ENCODE measurements around the gene RAD51B.
"Not testable (repeated sequence)": the region's sequence is repeated elsewhere in the genome, so short reads cannot be mapped to it uniquely, and the experiment has no call there.

Gene RAD51B

GRCh38 chr14:68079941-68080697 is 260.5 kb downstream of the RAD51B start:
- no peak for DNase-seq (ENCODE audit: low read depth in 2 of 2)

- no peak for DNase-seq (ENCODE audit: low read depth in 2 of 2)
Observed at GRCh38 chr14:68081489-68081888, 261.9 kb downstream of the RAD51B start.

DNA sequence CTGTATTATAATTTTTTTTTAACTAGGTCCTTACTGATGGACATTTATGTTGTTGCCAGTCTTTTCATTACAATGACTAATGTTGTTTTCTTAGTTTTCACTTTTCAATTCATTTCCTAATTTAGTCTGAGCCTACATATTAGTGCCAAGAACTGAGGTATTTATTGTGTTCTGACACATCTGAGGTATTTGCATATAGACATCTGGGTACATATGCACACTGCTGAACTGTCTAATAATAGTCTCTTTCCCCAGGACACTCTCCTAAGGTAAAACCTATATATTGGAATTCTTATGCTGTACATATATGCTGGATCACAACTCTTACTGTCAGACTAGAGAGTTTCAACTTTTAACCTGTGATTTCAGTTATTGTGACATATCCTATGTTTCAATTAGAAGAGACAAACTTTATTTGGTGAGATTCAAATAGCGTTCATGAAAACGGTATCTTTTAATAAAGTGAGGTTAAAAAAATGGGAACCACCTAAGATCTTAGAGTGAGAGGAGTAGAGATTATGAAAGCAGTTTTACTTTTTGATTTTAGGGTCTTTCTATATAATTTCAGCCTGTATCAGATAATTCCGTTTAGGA is 263.2 kb downstream of the RAD51B start:
- DNase-seq (ENCODE audit: low read depth in 2 of 2) = no peak

DNA sequence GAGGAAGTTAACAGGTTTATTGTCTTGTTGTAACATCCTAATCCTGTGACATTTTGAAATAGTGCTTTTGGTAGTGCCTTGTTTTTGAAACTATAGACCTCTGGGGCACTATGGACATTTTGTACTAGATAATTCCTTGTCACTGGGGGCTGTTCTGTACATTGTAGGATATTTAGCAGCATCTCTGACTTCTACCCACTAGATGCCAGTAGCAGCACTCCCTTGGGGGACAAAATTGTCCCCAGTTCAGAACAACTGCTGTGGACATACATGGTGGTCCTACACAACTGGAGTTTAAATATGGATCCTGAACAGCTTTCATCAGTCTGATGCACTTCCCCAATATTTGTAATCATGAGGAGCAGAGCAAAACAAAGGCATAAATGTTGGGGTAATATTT is 264.7 kb downstream of the RAD51B start:
- no peak for DNase-seq (ENCODE audit: low read depth in 2 of 2)

GRCh38 chr14:68085742-68086141 is 266.2 kb downstream of the RAD51B start:
- DNase-seq (ENCODE audit: low read depth in 2 of 2) = no peak

- DNase-seq (ENCODE audit: low read depth in 2 of 2) = no peak
Observed at GRCh38 chr14:68088451-68088854, 268.9 kb downstream of the RAD51B start.

- no peak for DNase-seq (ENCODE audit: low read depth in 2 of 2)
Observed at GRCh38 chr14:68089146-68089731, 269.7 kb downstream of the RAD51B start.

- DNase-seq (ENCODE audit: low read depth in 2 of 2) = no peak
Observed at GRCh38 chr14:68094158-68094557, 274.6 kb downstream of the RAD51B start.

DNA sequence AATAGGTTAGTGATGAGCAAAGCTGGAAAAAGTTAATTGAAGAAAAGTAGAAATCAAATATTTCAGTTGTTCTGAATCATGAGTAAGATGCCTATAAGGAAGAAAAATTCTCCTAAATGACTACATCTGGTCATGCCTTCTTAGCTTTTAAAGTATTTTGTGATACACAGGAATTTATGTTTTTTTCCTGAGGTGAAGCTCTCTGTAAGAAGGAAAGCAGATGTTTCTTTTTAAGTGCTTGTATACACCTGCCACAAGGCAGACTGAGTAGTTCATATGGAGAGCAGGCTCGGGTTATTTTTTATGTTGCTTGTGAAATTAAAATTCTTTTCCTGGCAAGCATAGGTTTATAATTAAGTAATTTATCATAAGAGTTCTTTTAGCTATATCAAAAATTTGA is 275.2 kb downstream of the RAD51B start:
- no peak for DNase-seq (ENCODE audit: low read depth in 2 of 2)

- DNase-seq (ENCODE audit: low read depth in 2 of 2) = no peak
Observed at GRCh38 chr14:68097727-68098126, 278.1 kb downstream of the RAD51B start.

- no peak for DNase-seq (ENCODE audit: low read depth in 2 of 2)
Observed at GRCh38 chr14:68098834-68099233, 279.3 kb downstream of the RAD51B start.

DNA sequence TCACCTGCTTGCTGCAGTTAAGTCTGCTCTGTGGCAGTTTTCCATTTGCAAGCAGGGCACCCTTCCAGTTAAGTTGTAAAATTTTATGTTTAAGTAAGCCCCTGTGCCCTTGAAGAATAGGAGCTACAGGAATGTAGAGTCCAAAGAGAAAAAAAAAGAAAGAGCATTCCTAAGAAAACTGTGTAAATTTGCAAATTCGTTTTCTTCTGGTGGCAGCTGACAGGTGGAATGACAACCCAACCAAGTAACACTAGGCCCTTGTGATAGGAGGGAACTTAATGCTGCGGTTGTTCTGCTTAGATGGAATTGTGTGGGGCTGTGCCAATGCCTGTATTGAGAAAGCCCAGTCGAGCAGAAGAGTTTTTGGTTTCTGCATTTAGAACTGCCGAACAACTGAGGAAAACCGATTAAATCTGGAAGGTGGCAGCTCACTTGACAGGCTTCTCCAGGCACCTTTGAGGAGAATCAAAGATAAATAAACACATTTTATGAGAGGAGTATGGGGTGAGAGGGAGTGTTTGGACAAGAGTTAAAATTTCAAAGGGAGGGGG is 280.0 kb downstream of the RAD51B start:
- no peak for DNase-seq (ENCODE audit: low read depth in 2 of 2)

DNA sequence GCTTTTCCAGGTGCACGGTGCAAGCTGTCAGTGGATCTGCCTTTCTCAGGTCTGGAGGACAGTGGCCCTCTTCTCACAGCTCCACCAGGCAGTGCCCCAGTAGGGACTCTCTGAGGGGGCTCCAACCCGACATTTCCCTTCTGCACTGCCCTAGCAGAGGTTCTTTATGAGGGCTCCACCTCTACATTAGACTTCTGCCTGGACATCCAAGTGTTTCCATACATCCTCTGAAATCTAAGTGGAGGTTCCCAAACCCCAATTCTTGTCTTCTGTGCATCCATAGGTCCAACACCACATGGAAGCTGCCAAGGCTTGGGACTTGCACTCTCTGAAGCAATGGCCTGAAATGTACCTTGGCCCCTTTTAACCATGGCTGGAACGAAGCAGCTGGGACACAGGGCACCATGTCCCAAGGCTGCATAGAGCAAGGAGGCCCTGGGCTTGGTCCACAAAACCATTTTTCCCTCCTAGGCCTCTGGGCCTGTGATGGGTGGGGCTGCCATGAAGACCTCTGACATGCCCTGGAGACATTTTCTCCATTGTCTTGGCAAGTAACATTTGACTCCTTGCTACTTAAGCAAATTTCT is 282.2 kb downstream of the RAD51B start:
- not testable (repeated sequence) for DNase-seq (ENCODE audit: low read depth in 2 of 2)

- no peak for DNase-seq (ENCODE audit: low read depth in 2 of 2)
Observed at GRCh38 chr14:68103853-68104252, 284.3 kb downstream of the RAD51B start.

- no peak for DNase-seq (ENCODE audit: low read depth in 2 of 2)
Observed at GRCh38 chr14:68104518-68104917, 284.9 kb downstream of the RAD51B start.

- no peak for DNase-seq (ENCODE audit: low read depth in 2 of 2)
Observed at GRCh38 chr14:68105816-68106215, 286.2 kb downstream of the RAD51B start.

DNA sequence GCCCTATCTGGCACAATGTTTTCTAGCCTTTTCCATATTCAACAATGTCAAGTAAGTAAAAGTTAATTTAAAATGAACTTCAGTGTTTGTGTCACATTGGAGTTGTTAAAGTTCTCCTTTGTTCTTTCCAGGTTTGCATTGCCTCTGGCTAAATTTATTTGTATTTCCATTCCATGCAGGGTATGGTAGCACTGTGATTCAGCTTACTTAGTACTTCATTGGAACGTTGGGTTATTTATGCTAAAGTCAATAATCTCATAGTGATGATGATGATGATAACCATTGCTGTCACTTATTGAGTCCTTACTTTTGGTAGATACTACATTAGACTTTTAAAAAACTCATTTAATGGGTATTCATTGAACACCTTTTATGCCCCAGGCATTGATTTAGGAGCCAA is 286.9 kb downstream of the RAD51B start:
- DNase-seq (ENCODE audit: low read depth in 2 of 2) = no peak

- no peak for DNase-seq (ENCODE audit: low read depth in 2 of 2)
Observed at GRCh38 chr14:68106905-68107304, 287.3 kb downstream of the RAD51B start.

DNA sequence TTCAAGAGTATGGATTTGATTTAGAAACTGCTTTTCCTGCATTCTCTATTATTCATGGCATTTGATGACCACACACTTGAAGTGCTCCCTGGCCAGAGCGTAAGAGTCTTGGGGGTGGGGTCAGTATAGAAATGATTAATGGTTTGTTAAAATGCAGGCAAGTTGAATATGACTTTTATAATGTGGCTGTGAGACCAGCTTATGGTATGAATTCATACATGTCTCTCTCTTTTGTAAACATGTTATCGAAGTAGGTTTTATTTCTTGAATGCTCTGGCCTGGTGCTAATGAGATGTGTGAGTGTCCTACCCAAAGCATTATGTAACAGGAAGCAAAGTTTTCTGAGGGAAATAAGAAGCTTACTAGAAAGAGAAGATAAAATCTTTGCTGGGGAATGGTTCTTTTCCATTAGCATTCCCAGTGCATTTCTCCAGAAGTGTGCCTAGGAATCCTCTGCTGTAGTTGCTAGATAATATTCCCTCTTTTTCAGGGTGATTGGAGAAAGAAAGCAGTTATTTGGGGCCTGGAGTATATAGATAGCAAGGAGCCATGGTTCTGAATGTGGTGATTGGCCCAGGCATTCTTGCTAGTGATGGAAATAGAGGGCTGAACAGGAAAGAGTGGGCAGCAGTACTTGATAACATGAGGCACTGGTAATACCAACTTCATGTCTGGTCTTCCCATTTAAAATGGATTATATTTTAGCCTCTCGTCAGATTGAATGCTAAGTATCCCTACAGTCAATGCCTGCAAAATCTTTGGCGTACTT is 289.7 kb downstream of the RAD51B start:
- DNase-seq (ENCODE audit: low read depth in 2 of 2) = no peak

- DNase-seq (ENCODE audit: low read depth in 2 of 2) = no peak
Observed at GRCh38 chr14:68111097-68111852, 291.7 kb downstream of the RAD51B start.

- DNase-seq (ENCODE audit: low read depth in 2 of 2) = no peak
Observed at GRCh38 chr14:68111853-68112270, 292.3 kb downstream of the RAD51B start.
